ENCODE data around the gene NFKBIZ.

- no peak for TF ChIP-seq POLR2A (IDR thresholded peaks at IDR 0.05; ENCODE audit: low read length)
- no peak for TF ChIP-seq GATA1 (IDR thresholded peaks at IDR 0.05; ENCODE audit: low read depth, low read length)
These were observed 2.8 kb downstream of the NFKBIZ start for GRCh38 chr3:101851850-101852714.

Measured in erythroblast (primary cell).